ENCODE results near the gene ZNF282.

The ZNF282 gene

DNA sequence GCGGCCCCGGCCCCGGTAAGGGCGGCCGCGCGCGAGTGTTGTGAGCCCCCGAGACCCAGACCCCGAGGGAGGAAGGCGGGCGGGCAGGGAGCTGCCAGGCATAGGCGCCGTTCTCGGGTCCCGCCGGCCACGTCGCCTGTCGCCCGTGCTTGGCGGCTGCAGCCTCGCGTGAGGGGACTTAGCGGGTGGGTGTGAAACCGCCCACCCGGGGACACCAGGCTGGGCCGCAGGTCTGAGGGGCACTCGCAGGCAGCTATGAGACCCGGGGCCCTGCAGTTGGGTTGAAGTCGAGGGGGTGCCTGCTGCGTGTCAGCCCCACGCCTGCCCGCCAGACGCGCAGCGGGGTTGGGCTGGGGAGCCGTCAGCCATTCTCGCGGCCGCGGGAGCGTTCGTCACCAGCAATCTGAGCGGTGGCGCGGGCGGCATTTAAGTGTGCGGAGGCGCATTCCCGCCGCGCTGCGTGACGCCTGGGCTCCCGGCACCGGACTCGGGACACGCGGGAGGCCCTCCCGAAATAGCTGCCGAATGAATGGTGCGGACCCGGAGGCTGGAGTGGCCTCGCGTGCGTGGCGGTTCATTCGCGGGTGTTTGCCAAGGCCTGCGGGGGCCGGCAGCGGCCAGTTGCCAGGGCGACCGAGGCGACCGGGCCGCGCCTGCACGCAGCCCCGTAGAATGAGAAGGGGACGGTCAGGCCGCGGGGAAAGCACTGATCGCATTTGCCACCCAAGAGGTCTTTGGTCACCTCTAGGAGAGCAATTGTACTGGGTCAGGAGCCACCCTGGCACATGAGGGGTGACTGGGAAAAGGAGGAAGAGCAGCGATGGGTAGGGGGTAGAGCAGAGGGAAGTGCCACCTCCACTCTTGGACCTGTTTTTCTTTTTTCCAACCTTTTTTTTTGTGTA, 47.3 kb upstream of the ZNF282 start (continued):
- TF ChIP-seq ZFP3 (tag by site-specific recombination; IDR thresholded peaks at IDR 0.05; ENCODE audit: low read depth): no peak
- TF ChIP-seq ZNF707 (tag by site-specific recombination; IDR thresholded peaks at IDR 0.05): no peak
- TF ChIP-seq OSR2 (tag by site-specific recombination; IDR thresholded peaks at IDR 0.05): no peak
- TF ChIP-seq ZNF645 (tag by site-specific recombination; IDR thresholded peaks at IDR 0.05): no peak
- TF ChIP-seq ZNF488 (tag by site-specific recombination; IDR thresholded peaks at IDR 0.05): no peak
- TF ChIP-seq ZNF791 (tag by site-specific recombination; IDR thresholded peaks at IDR 0.05): no peak
- TF ChIP-seq ZNF623 (tag by site-specific recombination; IDR thresholded peaks at IDR 0.05): 0 out of 2 replicates have a peak, but pooled peaks have one; percentile 2
- TF ChIP-seq BCL6B (tag by site-specific recombination; IDR thresholded peaks at IDR 0.05): no peak
- TF ChIP-seq FEZF1 (tag by site-specific recombination; IDR thresholded peaks at IDR 0.05): no peak
- TF ChIP-seq ZNF792 (tag by site-specific recombination; IDR thresholded peaks at IDR 0.05): no peak
- peak; percentile 54; the same call in 1 of the 2 replicates for TF ChIP-seq ZNF600 (tag by site-specific recombination; IDR thresholded peaks at IDR 0.05)
- TF ChIP-seq ZNF76 (tag by site-specific recombination; IDR thresholded peaks at IDR 0.05; ENCODE audit: borderline replicate concordance, low read depth): no peak
- no peak for TF ChIP-seq ZNF473 (tag by site-specific recombination; IDR thresholded peaks at IDR 0.05)
- no peak for TF ChIP-seq ZNF18 (tag by site-specific recombination; IDR thresholded peaks at IDR 0.05)
- TF ChIP-seq ZNF549 (tag by site-specific recombination; IDR thresholded peaks at IDR 0.05): no peak
- peak; percentile 93 for TF ChIP-seq ZEB2 (tag by site-specific recombination; IDR thresholded peaks at IDR 0.05)
- 0 out of 2 replicates have a peak, but pooled peaks have one; percentile 24 for TF ChIP-seq ZNF398 (tag by site-specific recombination; IDR thresholded peaks at IDR 0.05)
- no peak for TF ChIP-seq ZBTB49 (tag by site-specific recombination; IDR thresholded peaks at IDR 0.05; ENCODE audit: low read depth)
- TF ChIP-seq SCRT2 (tag by site-specific recombination; IDR thresholded peaks at IDR 0.05): no peak
- no peak for TF ChIP-seq ZNF521 (tag by site-specific recombination; IDR thresholded peaks at IDR 0.05)
- TF ChIP-seq SP2 (tag by site-specific recombination; IDR thresholded peaks at IDR 0.05): no peak
- peak; percentile 96 for TF ChIP-seq ZFHX2 (tag by site-specific recombination; conservative IDR thresholded peaks at IDR 0.05)
- no peak for TF ChIP-seq MZF1 (tag by site-specific recombination; IDR thresholded peaks at IDR 0.05; ENCODE audit: borderline replicate concordance)
- no peak for TF ChIP-seq ZNF112 (tag by site-specific recombination; IDR thresholded peaks at IDR 0.05)
- peak; percentile 67 for TF ChIP-seq ZXDB (tag by site-specific recombination; IDR thresholded peaks at IDR 0.05)
- TF ChIP-seq ZNF580 (tag by site-specific recombination; IDR thresholded peaks at IDR 0.05): no peak
- peak; percentile 99 for TF ChIP-seq ZBTB26 (tag by site-specific recombination; optimal IDR thresholded peaks at IDR 0.05)
- TF ChIP-seq ZNF341 (tag by site-specific recombination; IDR thresholded peaks at IDR 0.05; ENCODE audit: low read depth): peak; percentile 80
- no peak for TF ChIP-seq ZNF544 (tag by site-specific recombination; IDR thresholded peaks at IDR 0.05)

Data from HEK293 (cell line).